GM12891 (cell line): ENCODE measurements around the gene MRPL1.

Experiments
- POLR2A ChIP-seq: IDR thresholded peaks from 2 replicates; pipeline ENCODE4 v1.6.1; 2011; ENCODE audit warnings: low read depth, low read length, control low read depth
- POLR2AphosphoS5 ChIP-seq: IDR thresholded peaks from 2 replicates; pipeline ENCODE4 v1.6.1; 2011; ENCODE audit warnings: low read depth, low read length, control low read depth

DNA sequence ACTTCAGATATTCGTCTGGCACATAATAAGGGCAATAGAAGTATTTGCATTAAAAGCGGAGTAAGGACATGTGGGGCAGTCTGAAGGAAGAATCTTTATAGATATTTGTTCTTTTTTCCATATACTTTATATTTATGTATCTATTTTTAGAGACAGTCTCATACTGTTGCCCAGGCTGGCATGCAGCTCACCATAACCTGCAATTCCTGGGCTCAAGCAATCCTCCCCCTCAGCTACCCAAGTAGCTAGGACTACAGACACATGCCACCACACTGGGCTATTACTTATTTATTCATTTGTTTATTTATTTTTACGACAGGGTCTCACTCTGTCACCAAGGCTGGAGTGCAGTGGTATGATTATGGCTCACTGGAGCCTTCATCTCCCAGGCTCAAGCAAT lies 16.7 kb upstream of the MRPL1 start:
- no peak for TF ChIP-seq POLR2A
- no peak for TF ChIP-seq POLR2AphosphoS5
